GM19099 (cell line): ENCODE results near the gene IGIP.

Experiments used
- POLR2A ChIP-seq: IDR thresholded peaks from 3 replicates; pipeline ENCODE4 v1.6.1; 2011; ENCODE audit warnings: low read depth; ENCODE audit not compliant: insufficient read length; ENCODE audit errors: extremely low read depth

Gene IGIP

GRCh38 chr5:140125637-140126036, at the start of gene IGIP:
Gene IGIP (plus strand): TSS chr5:140125937. CDS start chr5:140128477, 2,540 bp downstream.
- TF ChIP-seq POLR2A: no peak

- no peak for TF ChIP-seq POLR2A
These were observed 49.6 kb upstream of the IGIP start for GRCh38 chr5:140076142-140076541.

- TF ChIP-seq POLR2A: no peak
These were observed 48.9 kb upstream of the IGIP start for GRCh38 chr5:140076788-140077187.

GRCh38 chr5:140083120-140083519, 42.6 kb upstream of the IGIP start:
- no peak for TF ChIP-seq POLR2A

GRCh38 chr5:140083650-140084049, 42.1 kb upstream of the IGIP start:
- TF ChIP-seq POLR2A: no peak

- TF ChIP-seq POLR2A: no peak
These were observed 41.2 kb upstream of the IGIP start for GRCh38 chr5:140084541-140084940.

- no peak for TF ChIP-seq POLR2A
These were observed 35.5 kb upstream of the IGIP start for GRCh38 chr5:140090251-140090650.

- no peak for TF ChIP-seq POLR2A
These were observed 32.6 kb upstream of the IGIP start for GRCh38 chr5:140093179-140093578.

- no peak for TF ChIP-seq POLR2A
These were observed 31.9 kb upstream of the IGIP start for GRCh38 chr5:140093866-140094265.

- no peak for TF ChIP-seq POLR2A
These were observed 30.8 kb upstream of the IGIP start for GRCh38 chr5:140094889-140095288.

- TF ChIP-seq POLR2A: no peak
These were observed 24.6 kb upstream of the IGIP start for GRCh38 chr5:140101179-140101578.

- TF ChIP-seq POLR2A: no peak
These were observed 22.6 kb upstream of the IGIP start for GRCh38 chr5:140103154-140103553.

- no peak for TF ChIP-seq POLR2A
These were observed 21.6 kb upstream of the IGIP start for GRCh38 chr5:140104100-140104499.

- TF ChIP-seq POLR2A: no peak
These were observed 19.6 kb upstream of the IGIP start for GRCh38 chr5:140106101-140106500.

- no peak for TF ChIP-seq POLR2A
These were observed 18.9 kb upstream of the IGIP start for GRCh38 chr5:140106805-140107311.

- peak; percentile 85 for TF ChIP-seq POLR2A
These were observed 18.2 kb upstream of the IGIP start for GRCh38 chr5:140107312-140108092.

- TF ChIP-seq POLR2A: no peak
These were observed 17.4 kb upstream of the IGIP start for GRCh38 chr5:140108093-140109017.
